SJSA1 (cell line): ENCODE measurements around the gene CNOT6. TPM values are rescaled to one million over a fixed set of nuclear protein-coding genes. Genes with fewer than 3 reads are reported as not detected.
"Not testable (repeated sequence)": the region's sequence is repeated elsewhere in the genome, so short reads cannot be mapped to it uniquely, and the experiment has no call there.

Experiments used
- DNase-seq, 2 experiments: peaks; one replicate each; pipeline ENCODE4 v3.0.0-alpha.2; 2015 to 2020; ENCODE audit warnings: low spot score in 2 of 2, low read depth in 1 of 2
- H3K27ac ChIP-seq: fragments of 250-450 bp; sonication (Bioruptor Pico); 2 replicates; pipeline ENCODE4 v1.5.1; 2020; ENCODE audit warnings: mild to moderate bottlenecking, moderate library complexity
- H3K27me3 ChIP-seq: fragments of 250-450 bp; sonication (Bioruptor Pico); replicated peaks from 2 replicates; pipeline ENCODE4 v1.5.1; 2020; ENCODE audit warnings: mild to moderate bottlenecking, moderate library complexity
- H3K36me3 ChIP-seq: fragments of 250-450 bp; sonication (Bioruptor Pico); 2 replicates; pipeline ENCODE4 v1.5.1; 2020; ENCODE audit warnings: mild to moderate bottlenecking
- H3K4me1 ChIP-seq: fragments of 250-450 bp; sonication (Bioruptor Pico); replicated peaks from 2 replicates; pipeline ENCODE4 v1.6.1; 2021; ENCODE audit warnings: mild to moderate bottlenecking
- H3K4me3 ChIP-seq: fragments of 250-450 bp; sonication (Bioruptor Pico); 2 replicates; pipeline ENCODE4 v1.5.1; 2020; ENCODE audit warnings: mild to moderate bottlenecking
- H3K9me3 ChIP-seq: fragments of 250-450 bp; sonication (Bioruptor Pico); replicated peaks from 2 replicates; pipeline ENCODE4 v1.5.1; 2020; ENCODE audit warnings: mild to moderate bottlenecking
- total RNA-seq: library from RNA; depleted of rRNA; stranded (reverse); fragments of >200 nt; shearing (Covaris generic); gene quantifications from 2 replicates; pipeline ENCODE4 v1.2.3, GENCODE V29; 2014

CNOT6 gene
- total RNA-seq, 1 experiment from 2014 or later: 20.1 TPM

GRCh38 chr5:180486636-180487149, 7.5 kb upstream of the CNOT6 start:
- Histone ChIP-seq H3K4me1 (no peaks in the 10 kb centered on the region), H3K36me3 (no peaks in the 10 kb centered on the region), H3K27me3 (no peaks in the 10 kb centered on the region), H3K4me3 (no peak overlapping the region), H3K27ac (no peak overlapping the region), H3K9me3 (no peaks in the 10 kb centered on the region; the same call in 1 of the 2 replicates)
- no peak for DNase-seq

DNA sequence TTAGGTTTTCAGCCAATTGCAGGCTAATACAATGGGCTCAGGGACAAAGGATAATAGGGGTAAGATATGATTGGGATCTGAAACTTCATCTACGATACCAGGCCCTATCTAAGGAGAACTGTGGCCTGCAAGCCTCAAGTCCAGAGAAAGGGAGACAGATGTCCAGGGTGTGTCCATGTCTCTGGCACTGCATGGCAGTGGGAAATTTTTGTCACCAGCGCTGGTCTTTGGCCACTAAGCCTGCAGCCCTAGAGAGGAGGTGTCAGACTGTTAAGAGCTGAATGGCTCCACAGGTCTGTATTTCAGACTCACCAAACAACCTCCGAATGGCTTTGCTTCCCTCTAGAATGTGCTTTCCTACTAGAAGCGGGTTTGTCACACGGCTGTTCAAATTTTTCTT, 6.6 kb upstream of the CNOT6 start:
- Histone ChIP-seq H3K27me3 (no peaks in the 10 kb centered on the region), H3K27ac (no peak overlapping the region), H3K9me3 (no peaks in the 10 kb centered on the region), H3K36me3 (no peaks in the 10 kb centered on the region), H3K4me1 (no peaks in the 10 kb centered on the region), H3K4me3 (no peak overlapping the region)
- no peak for DNase-seq

DNA sequence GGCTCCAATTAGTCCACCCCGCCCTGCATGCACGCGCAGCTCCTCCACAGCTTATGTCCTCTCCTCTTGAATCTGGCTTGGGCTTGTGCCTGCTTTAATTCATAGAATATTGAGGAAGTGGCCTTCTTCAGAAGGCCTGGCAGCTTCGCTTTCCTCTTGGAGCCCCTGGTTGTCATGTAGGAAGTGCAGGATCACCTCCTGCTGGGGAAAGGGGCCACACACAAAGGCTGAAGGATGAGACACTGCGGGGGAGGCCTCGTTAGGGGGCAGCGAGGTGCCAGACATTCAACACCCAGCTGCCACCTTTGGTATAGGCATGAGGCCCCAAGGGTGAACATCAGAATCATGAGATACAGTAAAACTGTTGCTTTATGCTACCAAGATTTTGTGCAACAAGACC, 2.7 kb upstream of the CNOT6 start:
- peak in 1 of 2 experiments; percentile 23 for DNase-seq

DNA sequence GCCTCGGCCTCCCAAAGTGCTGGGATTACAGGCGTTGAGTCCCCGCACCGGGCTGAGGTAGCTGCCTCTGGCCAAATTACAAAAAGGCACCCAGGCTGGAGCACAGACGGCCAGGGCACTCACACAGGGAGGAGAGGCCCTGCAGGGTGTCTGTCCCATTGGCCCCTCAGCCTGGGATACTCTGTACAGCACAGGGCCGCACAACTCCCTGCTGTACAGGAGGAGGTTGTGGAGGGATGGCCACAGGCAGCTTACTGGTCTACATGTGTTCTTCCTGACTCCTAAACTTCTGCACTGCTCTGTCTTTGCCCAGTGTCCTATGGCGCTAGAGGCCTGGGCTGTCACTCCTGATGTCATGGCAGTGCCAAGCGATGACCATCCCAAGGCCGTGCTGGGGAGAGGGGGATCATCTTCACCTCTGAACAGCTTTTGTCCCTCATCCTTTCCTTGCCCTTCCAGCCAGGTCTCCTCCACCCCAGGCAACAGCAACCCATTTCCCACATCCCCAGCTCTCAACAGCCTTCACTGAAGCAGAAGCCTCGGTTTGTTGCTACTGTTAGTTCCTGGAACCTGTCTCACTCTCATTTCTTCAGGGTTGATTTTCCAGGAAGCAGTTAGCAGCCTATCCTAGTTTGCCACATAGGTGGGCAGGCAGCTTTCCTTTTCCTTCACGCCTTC, 1.8 kb upstream of the CNOT6 start:
- peaks cover 5% of the 10 kb centered on the region for H3K9me3 ChIP-seq
- no peak overlapping the region for H3K4me3 ChIP-seq
- DNase-seq: no peak
- H3K27me3 ChIP-seq: no peaks in the 10 kb centered on the region
- H3K36me3 ChIP-seq: peaks cover 28% of the 10 kb centered on the region
- no peak overlapping the region for H3K27ac ChIP-seq
- H3K4me1 ChIP-seq: peaks cover 17% of the 10 kb centered on the region

More for the DNA sequence above, 2.7 kb upstream of the CNOT6 start:
- no peak overlapping the region for H3K27ac ChIP-seq
- no peaks in the 10 kb centered on the region for H3K27me3 ChIP-seq
- H3K9me3 ChIP-seq: peaks cover 5% of the 10 kb centered on the region
- H3K4me3 ChIP-seq: no peak overlapping the region
- peaks cover 23% of the 10 kb centered on the region for H3K36me3 ChIP-seq
- H3K4me1 ChIP-seq: peaks cover 17% of the 10 kb centered on the region

GRCh38 chr5:180494510-180495181, 467 bp downstream of the CNOT6 start:
- H3K27me3 ChIP-seq: no peaks in the 10 kb centered on the region

GRCh38 chr5:180495292-180495691, 1.1 kb downstream of the CNOT6 start:
- Histone ChIP-seq H3K27ac (peak overlapping the region; percentile 70; the same call in 1 of the 2 replicates), H3K4me3 (peak overlapping the region; percentile 97), H3K9me3 (peaks cover 5% of the 10 kb centered on the region), H3K36me3 (peaks cover 45% of the 10 kb centered on the region), H3K27me3 (no peaks in the 10 kb centered on the region), H3K4me1 (peaks cover 17% of the 10 kb centered on the region)
- no peak for DNase-seq

More at GRCh38 chr5:180494510-180495181, 467 bp downstream of the CNOT6 start:
- peaks cover 5% of the 10 kb centered on the region for H3K9me3 ChIP-seq
- H3K4me1 ChIP-seq: peaks cover 17% of the 10 kb centered on the region
- DNase-seq: peak in 1 of 2 experiments; percentile 67
- H3K4me3 ChIP-seq: peak overlapping the region; percentile 97
- peaks cover 42% of the 10 kb centered on the region for H3K36me3 ChIP-seq
- H3K27ac ChIP-seq: peak overlapping the region; percentile 70

GRCh38 chr5:180495991-180496741, 2.0 kb downstream of the CNOT6 start:
- Histone ChIP-seq H3K27ac (no peak overlapping the region), H3K4me3 (no peak overlapping the region), H3K36me3 (peaks cover 53% of the 10 kb centered on the region), H3K27me3 (no peaks in the 10 kb centered on the region), H3K4me1 (peaks cover 17% of the 10 kb centered on the region), H3K9me3 (peaks cover 5% of the 10 kb centered on the region)
- no peak for DNase-seq

GRCh38 chr5:180496806-180497205, 2.6 kb downstream of the CNOT6 start:
- H3K27ac ChIP-seq, H3K27me3 ChIP-seq, H3K9me3 ChIP-seq, DNase-seq, H3K4me3 ChIP-seq: not testable (repeated sequence)
- peaks cover 56% of the 10 kb centered on the region for H3K36me3 ChIP-seq
- peaks cover 17% of the 10 kb centered on the region for H3K4me1 ChIP-seq

- not testable (repeated sequence) for H3K9me3 ChIP-seq, DNase-seq, H3K27me3 ChIP-seq, H3K4me3 ChIP-seq, H3K27ac ChIP-seq
- H3K36me3 ChIP-seq: peaks cover 56% of the 10 kb centered on the region
- H3K4me1 ChIP-seq: peaks cover 17% of the 10 kb centered on the region
Observed at GRCh38 chr5:180497865-180498264, 3.7 kb downstream of the CNOT6 start.

GRCh38 chr5:180498378-180498777, 4.2 kb downstream of the CNOT6 start:
- Histone ChIP-seq H3K27ac (no peak overlapping the region), H3K9me3 (peaks cover 5% of the 10 kb centered on the region), H3K36me3 (peaks cover 56% of the 10 kb centered on the region), H3K27me3 (no peaks in the 10 kb centered on the region), H3K4me1 (peaks cover 15% of the 10 kb centered on the region), H3K4me3 (no peak overlapping the region)
- DNase-seq: no peak

- DNase-seq: no peak
- Histone ChIP-seq H3K9me3 (peaks cover 2% of the 10 kb centered on the region; the same call in 1 of the 2 replicates), H3K36me3 (peaks cover 51% of the 10 kb centered on the region), H3K4me3 (no peak overlapping the region), H3K4me1 (peaks cover 9% of the 10 kb centered on the region), H3K27ac (no peak overlapping the region), H3K27me3 (no peaks in the 10 kb centered on the region)
Observed at GRCh38 chr5:180499684-180500083, 5.5 kb downstream of the CNOT6 start.

- not testable (repeated sequence) for H3K27me3 ChIP-seq, H3K4me1 ChIP-seq, H3K27ac ChIP-seq, H3K4me3 ChIP-seq, H3K9me3 ChIP-seq, DNase-seq
- peaks cover 45% of the 10 kb centered on the region for H3K36me3 ChIP-seq
Observed at GRCh38 chr5:180500300-180500699, 6.1 kb downstream of the CNOT6 start.

DNA sequence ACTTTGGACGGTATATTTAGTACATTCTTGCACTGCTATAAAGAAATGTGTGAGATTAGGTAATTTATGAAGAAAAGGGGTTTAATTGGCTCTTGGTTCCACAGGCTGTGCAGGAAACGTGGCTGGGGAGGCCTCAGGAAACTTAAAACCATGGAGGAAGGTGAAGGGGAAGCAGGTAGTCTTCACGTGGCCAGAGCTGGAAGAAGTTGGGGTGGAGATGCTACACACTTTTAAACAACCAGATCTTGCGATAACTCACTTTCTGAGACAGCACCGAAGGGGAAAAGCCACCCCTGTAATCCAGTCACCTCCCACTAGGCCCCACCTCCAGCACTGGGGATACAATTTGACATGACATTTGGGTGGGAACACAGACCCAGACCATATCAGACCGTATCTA, 13.5 kb downstream of the CNOT6 start:
- no peaks in the 10 kb centered on the region for H3K4me1 ChIP-seq
- H3K27ac ChIP-seq: no peak overlapping the region
- no peak overlapping the region for H3K4me3 ChIP-seq
- H3K27me3 ChIP-seq: no peaks in the 10 kb centered on the region
- no peak for DNase-seq
- H3K36me3 ChIP-seq: peaks cover 7% of the 10 kb centered on the region; the same call in 1 of the 2 replicates
- no peaks in the 10 kb centered on the region for H3K9me3 ChIP-seq
